Stimulated activated CD4-positive, alpha-beta T cell treated with anti-CD3 and anti-CD28 coated beads, TNF-alpha, amount 100 ng/mL, for 48 hours (primary cell): Measurements from ENCODE around the gene SUN5.
"Not testable (repeated sequence)": the region's sequence is repeated elsewhere in the genome, so short reads cannot be mapped to it uniquely, and the experiment has no call there.

Experiments
- DNase-seq, 3 donors: peaks; one replicate each; pipeline ENCODE4 v3.0.0-alpha.2; 2020; ENCODE audit warnings: low read depth in 3 of 3

SUN5 gene

DNA sequence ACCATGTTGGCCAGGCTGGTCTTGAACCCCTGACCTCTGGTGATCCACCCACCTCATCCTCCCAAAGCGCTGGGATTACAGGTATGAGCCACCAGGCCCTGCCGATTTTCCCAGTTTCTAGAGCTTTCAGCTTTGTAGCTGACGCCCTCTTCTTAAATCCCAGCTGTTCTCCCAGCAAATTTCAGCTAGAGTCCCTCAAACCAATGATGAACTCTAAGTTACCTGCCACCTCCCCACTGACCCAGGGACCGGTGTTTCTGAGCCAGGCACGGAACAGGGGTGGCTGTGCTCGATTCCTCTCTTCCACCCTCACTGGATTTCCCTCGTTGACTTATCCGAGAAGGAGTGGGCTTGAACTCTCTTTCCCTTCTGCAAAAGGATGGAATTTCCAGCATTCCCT, 39.1 kb downstream of the SUN5 start:
- no peak for DNase-seq

GRCh38 chr20:32964575-32964974, 39.7 kb downstream of the SUN5 start:
- DNase-seq: no peak

GRCh38 chr20:32963176-32963575, 41.1 kb downstream of the SUN5 start:
- no peak for DNase-seq

DNA sequence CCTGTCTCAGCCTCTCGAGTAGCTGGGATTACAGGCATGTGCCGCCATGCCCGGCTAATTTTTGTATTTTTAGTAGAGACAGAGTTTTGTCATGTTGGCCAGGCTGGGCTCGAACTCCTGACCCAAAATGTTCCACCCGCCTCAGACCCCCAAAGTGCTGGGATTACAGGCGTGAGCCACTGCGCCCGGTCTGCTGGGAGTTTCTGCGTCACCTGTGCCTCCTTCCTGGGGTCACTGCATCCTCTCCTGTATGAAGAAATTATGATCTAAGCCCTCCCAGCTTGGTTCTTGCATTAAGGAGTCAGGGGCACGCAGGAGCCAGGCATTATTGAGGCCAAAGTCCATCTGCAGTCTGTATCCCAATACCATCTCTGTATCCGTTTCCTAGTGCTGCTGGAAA, 41.6 kb downstream of the SUN5 start:
- DNase-seq: not testable (repeated sequence)

DNA sequence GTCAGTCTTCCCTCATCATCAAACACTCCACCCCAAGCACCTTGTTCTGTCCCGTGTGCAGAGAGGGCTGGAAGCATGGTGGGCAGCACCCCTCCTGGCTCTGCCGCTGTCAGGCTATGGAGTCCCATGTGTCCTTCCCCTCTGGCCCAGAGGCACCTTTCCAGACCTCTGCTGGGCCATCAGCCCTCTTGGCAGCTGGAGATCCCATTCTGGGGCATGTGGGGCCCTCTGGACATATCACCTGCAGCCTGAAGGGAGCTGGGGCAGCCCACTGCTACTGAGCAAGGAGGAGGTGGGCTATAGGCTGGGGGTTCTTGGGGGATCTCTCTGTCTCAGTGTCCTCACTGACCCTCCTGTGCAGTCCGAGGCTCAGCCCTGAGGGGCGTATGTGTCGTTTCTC, 42.2 kb downstream of the SUN5 start:
- no peak for DNase-seq

GRCh38 chr20:32960849-32961731, 43.1 kb downstream of the SUN5 start:
- DNase-seq: no peak

- no peak for DNase-seq
These were observed 44.1 kb downstream of the SUN5 start for GRCh38 chr20:32960222-32960518.

DNA sequence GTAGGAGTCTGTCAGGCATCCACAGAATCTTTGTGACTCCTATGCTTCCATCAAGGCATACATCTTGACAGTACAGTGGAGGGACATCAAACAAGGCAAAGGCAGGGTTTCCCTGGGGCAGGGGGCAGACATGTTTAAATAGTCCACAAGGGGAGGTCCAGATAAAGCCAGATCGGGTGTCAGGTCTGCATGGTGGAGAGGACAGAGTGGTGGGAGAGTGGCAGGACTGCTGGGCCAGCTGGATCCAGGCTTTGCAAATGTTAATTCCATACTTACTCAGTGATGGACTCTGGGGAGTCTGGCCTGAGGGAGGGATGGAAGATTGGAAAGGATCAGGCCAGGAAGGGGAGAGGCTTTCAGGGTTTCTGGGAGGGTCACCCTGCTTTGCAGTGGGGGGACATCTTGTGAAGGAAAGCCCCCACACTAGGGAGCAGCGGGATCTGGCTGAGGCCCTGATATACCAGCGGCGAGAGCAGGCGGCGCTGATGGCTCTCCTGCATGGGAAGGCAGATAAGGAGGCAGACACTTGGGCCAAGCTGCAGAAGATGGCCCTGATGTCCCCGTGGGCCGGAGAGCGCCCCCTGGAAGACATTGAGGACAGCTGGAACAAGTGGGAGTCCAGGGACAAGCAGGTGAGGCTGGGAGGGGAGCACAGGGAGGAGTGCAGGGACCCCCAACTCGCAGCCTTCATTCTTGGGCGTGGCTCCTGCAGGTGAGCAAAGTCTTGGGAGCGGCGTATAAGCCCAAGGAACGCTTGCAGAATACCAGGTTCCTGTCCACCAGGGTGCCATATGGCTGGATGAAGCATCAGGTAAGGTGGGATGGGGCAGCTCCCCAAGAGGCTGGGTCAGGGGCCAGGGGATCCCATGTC, 44.6 kb downstream of the SUN5 start:
- no peak for DNase-seq

- DNase-seq: no peak
These were observed 45.7 kb downstream of the SUN5 start for GRCh38 chr20:32958574-32958973.

- DNase-seq: no peak
These were observed 46.8 kb downstream of the SUN5 start for GRCh38 chr20:32957459-32957858.

DNA sequence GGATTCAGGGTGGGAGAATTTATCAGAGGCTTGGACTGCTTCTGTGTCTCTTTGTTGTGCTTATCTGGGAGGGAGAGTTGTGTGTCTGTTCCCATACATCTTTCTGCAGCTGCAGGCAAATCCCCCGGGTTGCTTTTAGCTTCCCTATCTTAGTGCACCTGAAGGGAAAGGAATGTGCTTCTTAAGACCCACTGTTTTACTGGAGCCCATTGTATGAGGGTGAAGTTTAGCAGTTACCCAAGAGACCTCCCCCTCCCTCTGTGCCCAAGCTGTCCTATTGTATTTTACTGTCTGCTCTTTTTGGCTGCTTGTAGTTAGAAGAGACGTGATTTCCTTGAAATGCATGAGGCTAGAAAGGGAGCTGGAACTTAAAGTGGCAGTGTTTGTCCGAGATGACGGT, 53.7 kb downstream of the SUN5 start:
- DNase-seq: not testable (repeated sequence)

DNA sequence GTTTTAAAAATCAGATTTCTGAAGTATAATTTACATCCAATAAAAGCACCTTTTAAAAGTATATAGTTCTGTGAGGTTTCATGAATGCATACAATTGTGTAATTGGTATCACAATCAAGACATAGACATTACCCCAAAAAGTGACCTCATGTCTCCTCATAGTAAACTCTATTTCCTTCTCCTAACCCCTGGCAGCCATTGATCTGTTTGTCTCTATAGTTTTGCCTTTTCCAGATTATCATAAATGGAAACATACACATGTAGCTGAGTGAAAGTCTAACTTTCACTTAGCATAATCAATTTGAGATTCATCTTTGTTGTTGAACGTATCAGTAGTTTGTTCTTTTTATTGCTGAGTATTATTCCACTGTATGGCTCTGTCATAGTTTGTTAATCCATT, 57.6 kb downstream of the SUN5 start:
- no peak for DNase-seq

DNA sequence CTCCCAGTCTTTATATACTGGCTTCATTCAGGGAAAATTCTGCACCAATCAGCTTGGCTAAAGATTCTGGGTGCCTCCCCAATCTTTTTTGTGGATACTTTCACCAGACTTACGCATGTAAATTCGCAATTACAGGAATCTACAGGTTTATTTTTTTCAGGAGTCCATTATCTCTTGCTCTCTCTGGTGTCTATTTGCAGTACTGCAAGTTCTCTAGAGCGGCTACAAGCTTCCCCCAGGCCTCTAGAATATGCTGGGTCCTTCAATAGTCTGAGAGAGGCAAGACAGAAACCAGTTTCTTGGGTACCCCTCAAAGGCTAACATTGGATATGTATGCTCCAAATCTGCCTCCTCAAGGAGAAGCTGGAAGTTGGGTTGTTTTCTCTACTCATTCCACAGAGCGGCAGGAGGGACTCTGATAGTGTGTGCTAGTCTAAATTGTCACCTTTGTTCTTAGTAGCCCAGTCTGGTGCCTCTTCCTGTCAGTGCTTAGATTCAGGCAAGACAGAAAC, 58.5 kb downstream of the SUN5 start:
- DNase-seq: no peak

GRCh38 chr20:32943490-32944052, 60.7 kb downstream of the SUN5 start:
- DNase-seq: no peak

DNA sequence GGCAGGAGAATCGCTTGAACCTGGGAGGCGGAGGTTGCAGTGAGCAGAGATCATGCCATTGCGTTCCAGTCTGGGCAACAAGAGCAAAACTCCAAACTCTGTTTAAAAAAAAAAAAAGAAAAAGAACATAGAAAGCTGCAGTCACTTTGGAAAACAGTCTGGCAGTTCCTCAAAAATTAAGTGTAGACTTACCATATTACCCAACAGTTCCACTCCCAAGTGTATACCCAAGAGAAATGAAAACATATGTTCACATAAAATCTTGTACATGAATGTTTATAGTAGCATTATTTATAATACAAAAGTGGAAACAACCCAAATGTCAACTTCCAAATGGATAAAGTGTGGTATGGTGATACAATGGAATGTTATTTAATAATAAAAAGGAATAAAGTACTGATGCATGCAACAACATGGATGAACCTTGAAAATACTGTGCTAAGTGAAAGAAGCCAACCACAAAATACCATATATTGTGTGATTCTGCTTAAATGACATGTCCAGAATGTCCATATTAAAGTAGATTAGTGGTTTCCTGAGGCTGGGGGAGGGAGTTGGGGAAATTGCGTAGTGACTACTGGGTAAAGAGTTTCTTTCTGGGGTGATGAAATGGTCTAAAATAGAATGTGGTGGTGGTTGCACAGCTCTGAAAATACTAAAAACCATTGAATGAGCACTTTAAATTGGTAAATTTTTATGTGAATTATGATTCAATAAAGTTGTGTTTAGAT, 62.9 kb downstream of the SUN5 start:
- no peak for DNase-seq

DNA sequence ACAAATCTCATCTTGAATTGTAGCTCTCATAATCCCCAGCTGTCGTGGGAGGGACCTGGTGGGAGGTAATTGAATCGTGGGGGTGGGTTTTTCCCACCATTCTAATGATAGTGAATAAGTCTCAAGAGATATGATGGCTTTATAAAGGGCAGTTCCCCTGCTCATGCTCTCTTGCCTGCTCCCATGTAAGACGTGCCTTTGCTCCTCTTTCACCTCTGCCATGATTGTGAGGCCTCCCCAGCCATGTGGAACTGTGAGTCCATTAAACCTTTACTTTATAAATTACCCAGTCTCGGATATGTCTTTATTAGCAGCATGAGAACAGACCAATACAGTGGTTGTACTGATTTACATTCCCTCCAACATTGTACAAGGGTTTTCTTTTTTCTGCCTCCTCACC, 69.7 kb downstream of the SUN5 start:
- DNase-seq: no peak
